GM18873 (cell line): ENCODE results near the gene BLID.

Experiments
- ATAC-seq: cut with Tn5 transposase; IDR thresholded peaks from one replicate; pipeline ENCODE4 v1.9.1; 2021; ENCODE audit warnings: mild to moderate bottlenecking, moderate library complexity, moderate number of reproducible peaks; ENCODE audit not compliant: unreplicated experiment, low FRiP score

The BLID gene

GRCh38 chr11:122108192-122108799, 7.7 kb downstream of the BLID start:
- ATAC-seq: no peak

GRCh38 chr11:122107566-122107965, 8.4 kb downstream of the BLID start:
- no peak for ATAC-seq

DNA sequence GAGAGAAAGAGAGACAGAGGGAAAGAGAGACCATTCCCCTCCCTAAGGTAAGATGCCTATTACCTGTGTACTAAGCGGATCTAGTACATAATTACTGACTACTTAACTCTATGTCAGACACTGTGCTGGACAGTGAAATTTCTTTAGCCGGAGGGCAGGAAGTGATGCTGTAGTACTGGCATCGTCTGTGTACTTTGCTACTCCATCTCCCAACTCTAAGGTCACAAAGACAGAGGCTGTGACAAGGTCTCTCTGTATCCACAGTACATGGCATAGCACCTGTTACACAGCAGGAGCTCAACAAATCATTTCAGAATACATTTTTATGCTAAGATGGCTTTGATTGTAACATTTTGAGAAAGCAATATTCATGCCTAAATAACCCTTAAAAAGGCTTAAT, 9.0 kb downstream of the BLID start:
- no peak for ATAC-seq

DNA sequence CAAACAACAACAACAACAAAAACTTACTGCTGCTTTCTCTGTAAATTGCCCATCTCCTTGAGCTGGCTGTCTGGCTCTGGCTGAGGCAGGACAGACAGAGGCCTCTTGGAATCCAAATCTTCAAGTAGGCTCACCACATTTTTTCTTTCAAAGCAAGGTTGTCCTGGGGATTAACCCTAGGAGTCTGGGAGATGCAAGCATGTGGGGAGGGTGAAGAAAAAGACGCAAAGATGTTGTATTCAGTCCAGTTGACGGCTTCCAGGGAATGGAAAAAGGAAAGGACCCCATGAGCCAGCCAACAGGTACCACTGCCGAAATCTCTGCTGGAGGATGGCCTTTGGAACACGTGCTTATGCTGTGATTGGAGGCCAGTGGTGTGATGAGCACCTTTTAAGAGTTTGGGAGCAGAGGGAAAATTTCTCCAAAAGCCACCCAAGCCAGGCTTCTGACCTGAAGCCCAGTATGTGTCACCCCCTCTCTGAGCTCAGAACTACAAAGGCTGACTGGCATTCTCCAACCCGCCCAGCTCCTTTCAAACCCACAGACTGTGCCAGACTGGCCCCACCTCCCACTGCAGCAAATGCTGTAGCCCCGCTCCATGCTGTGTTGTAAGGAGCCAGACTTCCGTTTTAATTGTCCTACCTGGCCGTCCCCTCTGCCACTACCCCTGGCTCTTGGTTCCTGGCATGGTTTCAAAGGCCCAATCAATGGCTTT, 10.8 kb downstream of the BLID start:
- ATAC-seq: no peak

DNA sequence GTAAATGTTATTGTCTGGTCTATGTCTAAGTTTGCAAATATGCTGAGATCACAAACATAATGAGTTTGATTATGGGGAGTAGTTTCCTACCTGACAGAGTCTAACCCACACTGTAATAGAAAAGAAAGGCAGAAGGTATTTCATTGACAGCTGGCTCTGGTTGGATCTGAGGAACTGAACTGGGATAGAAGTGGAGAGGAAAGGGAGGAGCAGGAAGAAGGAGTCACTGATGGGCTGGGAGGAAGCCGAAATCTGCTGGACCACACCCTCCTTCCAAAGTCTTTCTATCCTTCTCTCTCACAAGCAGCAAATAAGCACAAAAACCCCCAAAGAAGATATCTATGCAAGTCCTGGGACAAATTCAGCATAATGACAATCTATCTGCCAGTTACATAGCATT, 11.7 kb downstream of the BLID start:
- no peak for ATAC-seq

DNA sequence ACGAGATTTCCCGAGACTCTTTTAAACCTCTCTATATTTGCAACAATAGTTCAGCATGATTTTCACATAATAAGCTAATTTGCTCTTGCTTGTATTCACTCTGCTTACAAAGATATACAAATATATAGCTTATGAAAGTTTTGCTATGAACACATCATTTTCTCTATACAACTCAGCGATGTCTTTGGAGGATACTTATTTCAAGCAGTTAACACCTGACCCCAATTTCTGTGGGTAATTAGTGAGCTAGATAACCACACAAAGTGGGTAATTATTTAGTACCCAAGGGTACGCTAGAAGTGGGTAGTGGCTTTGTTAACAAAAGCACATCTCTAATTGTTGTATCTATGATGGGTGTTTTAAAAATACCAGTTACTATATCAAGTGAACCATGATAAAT, 12.3 kb downstream of the BLID start:
- no peak for ATAC-seq

DNA sequence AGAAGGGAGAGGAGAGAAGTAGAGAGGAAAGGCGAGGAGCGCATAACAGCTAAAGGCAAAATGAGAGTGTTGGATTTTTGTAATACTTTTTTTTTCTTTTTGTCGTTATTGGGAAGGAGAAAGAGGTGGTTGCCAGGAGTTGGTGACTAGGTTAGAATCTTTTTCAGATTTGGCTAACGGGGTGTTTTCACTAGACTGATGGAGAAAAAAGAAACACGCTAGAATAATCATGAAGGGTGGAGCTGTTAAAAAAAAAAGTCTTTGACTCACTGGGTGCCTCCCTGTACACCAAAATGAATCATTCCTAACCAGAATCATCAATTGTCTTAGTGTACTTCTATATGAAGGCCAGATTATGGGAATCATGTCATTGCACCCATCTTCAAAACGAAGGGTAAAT, 12.7 kb downstream of the BLID start:
- no peak for ATAC-seq

- no peak for ATAC-seq
These were observed 13.6 kb downstream of the BLID start for GRCh38 chr11:122102426-122102825.

DNA sequence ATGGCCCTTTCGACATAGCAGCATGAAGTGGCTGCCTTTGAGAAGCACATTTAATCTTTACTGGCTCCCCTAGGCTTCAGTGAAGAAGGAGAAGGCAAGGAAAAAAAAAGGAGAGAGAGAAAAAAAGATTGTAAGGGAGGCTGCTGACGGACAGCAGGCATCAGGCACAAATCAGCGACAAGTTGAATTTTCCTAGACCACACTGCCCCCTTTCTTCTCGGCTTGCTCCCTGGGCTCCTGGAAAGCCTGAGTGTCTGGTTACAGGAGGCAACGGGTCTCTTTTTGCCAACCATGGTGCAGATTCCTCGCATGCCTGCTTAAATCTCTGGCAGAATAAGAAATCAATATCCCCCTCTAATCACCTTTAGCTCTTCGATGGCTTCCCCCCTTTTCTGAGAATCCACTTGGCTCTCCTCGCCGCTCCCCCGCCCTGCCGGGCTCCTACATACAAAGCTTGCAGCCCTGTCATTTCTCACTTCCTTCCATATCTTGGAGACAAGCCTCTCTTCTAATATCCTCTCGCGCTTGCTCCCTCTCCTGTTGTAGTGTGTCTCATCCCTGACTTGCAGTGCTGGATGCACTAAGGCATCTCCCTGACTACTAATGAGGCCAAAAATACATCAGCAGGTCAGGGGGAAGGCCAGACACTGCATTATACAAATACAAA, 14.3 kb downstream of the BLID start:
- ATAC-seq: no peak

GRCh38 chr11:122100756-122101080, 15.3 kb downstream of the BLID start:
- no peak for ATAC-seq

- no peak for ATAC-seq
These were observed 15.8 kb downstream of the BLID start for GRCh38 chr11:122100037-122100755.

DNA sequence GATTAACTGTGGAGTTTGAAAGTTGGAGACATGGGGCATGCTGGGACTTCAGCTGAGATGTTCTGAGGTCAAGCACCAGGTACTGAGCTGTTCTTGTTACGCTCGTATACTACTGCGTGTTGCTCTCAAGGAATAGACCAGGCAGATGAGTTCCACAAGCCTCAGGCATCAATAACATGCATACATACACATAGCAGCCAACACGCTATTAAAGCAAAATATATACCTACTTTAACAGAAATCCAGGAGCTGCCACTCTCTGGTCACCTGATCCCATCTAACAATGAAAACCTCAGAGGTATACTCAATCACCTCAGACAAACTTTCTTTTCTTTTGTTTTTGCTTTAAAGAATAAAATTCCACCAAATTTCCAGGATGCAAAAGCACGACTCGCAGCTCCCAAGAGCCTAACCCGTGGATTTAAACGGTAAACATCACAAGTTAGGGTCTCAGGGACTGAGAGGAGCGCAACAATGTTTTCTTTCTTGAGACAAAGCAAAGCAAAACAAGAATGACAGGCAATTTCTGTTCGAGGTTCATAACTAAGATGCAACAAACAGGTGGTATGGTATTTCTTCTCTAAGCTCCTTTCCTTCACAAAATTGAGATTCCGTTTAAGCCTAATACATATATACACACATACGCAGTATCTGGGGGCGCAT, 16.5 kb downstream of the BLID start:
- no peak for ATAC-seq

GRCh38 chr11:122098261-122098980, 17.6 kb downstream of the BLID start:
- ATAC-seq: no peak

DNA sequence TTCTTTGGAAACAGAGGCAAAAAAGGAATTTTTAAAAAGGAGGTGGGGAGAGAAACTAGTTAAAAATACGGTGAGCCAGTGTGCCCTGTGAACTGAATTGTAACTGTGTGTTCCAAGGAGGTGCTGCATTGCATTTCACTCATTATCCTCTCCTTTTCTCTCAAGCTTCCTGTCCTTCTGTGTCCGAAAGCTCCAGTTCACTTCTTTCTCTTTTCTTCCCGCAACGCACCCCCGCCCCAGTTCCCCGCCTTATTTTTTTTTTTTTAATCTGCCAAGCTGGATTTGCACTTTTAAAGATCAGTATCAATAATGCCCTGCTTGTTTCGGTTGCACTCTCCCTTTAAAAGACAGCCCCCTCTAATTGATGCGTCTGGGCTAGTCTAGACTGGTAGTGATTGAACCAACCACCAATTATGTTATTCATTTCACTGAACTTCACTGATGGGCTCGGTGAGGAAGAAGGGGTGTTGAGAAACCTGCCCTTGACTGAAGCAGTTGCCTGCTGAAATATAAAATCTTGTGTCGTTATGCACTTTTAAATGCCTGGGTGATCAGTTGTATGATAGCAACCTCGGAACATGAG, 18.5 kb downstream of the BLID start:
- ATAC-seq: no peak

DNA sequence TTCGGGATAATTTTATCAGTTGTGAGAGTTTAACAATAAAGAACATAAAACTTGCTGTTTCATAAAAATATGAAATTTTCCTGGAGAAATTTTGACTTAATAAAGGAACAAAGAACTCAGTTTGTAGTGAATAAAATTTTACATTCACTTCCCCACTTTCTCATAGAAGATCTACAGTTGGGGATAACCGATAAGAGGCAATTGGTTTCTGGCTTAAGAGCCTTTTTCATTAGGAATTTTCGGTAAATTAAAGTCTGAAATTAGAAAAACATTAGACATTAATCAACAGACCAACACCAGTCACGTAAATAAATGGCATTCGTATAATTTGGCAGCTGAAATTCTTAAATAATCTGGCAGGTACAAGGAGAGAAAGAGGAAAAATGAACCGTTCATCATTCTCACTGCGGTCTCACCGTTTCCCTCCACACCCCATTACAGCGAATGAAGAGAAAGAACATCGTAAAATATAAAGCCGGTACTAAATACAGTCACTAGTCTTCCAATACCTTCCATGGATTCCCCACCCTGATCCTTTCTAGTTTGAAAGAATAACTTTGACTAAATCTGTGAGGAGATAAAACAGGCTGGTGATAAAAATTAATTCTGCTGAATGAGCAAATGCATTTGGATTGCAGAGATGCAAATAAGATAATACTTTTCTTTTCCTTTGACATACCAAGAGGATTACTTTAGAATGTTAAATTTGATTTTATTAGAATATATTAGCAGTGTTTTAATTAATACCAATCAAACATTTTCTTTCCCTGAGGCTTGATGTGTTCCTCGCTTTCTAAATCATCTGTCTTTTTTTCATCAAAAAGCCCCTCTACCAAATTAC, 19.5 kb downstream of the BLID start:
- no peak for ATAC-seq

DNA sequence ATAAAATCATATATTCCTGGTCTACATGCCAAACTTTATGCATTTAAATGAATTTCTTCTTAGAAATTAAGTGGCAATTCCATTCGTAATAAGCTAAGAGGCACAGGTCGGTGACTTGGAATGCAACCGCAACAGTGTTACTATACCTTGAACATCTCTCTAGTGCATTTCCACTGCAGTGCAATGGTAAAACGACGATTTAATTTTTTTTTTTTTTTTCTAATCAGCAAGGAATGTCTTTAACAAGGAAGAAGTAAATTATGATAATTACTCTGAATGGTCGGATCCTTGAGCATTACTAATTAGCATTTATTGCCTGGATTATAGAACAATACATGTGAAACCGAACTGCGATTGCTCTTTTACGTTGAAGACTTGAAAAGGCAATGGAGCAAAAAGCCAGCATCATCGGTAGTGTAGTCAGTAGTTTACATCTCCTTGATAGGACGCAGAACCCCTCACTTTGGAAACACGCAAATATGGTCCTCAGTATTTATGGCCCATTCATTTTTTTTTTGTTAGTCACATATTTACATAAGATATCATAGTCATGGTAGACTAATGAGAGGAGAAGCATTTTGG, 20.2 kb downstream of the BLID start:
- ATAC-seq: no peak

DNA sequence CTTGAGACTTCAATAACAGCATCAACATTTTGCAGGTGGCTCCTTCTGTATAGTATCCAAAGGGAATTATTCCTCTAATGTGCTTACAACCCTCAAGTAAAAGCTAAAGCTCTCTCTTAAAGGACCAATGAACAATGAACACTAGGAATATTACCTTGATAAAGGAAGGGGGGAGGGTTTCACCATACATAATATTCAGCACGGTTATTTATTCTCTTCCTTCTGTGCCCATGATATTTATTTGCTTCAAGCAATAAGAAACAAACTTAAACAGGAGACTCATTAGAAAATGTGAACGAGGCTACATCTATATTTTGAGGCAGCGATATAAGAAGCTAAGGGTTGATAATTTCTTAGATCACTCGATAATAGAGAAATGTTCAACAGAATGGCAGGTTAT, 21.2 kb downstream of the BLID start:
- ATAC-seq: no peak

- no peak for ATAC-seq
These were observed 22.2 kb downstream of the BLID start for GRCh38 chr11:122093731-122094275.
